Measurements from ENCODE around the gene OBP2B. TPM values are rescaled to one million over a fixed set of nuclear protein-coding genes. Genes with fewer than 3 reads are reported as not detected.

OBP2B gene
- total and polyA plus RNA-seq, 10 of the 15 experiments (the other 5 are each of a cell fraction or from before 2014, with no cell fraction given), result not detected

- TF ChIP-seq ZNF687 (IDR thresholded peaks at IDR 0.05) (no peak), CHD2 (IDR thresholded peaks at IDR 0.05; ENCODE audit: borderline replicate concordance, low read depth, low read length) (no peak), SREBF1 (IDR thresholded peaks at IDR 0.05; ENCODE audit: low read length) (no peak), SRF (IDR thresholded peaks at IDR 0.05; ENCODE audit: low read depth in 2 of 2, low read length in 2 of 2) (peak; percentile 79 to 83; a peak in 3 of 4 replicates)
Observed at GRCh38 chr9:133160742-133161546, 48.1 kb downstream of the OBP2B start (continued).

- Histone ChIP-seq H3K9me3 (replicated peaks; ENCODE audit: control insufficient read depth, insufficient read depth, low read length) (no peaks in the 10 kb centered on the region), H3K79me2 (ENCODE audit: control insufficient read depth, insufficient read depth, low read length) (no peaks in the 10 kb centered on the region), H3K27me3 (replicated peaks in 1 of 2; ENCODE audit: control insufficient read depth in 2 of 2, insufficient read depth in 2 of 2, low read length in 1 of 2) (no peaks in the 10 kb centered on the region), H3K4me3 (no peak overlapping the region), H3K4me1 (ENCODE audit: control insufficient read depth, insufficient read depth, low read length) (no peaks in the 10 kb centered on the region), H3K9ac (ENCODE audit: control insufficient read depth, insufficient read depth, low read length) (no peak overlapping the region), H3K36me3 (ENCODE audit: control insufficient read depth in 2 of 2, insufficient read depth in 2 of 2, low read length in 1 of 2) (no peaks in the 10 kb centered on the region), H2AFZ (ENCODE audit: control insufficient read depth, low read depth, low read length) (no peak overlapping the region), H3K4me2 (ENCODE audit: control insufficient read depth, insufficient read depth) (no peak overlapping the region), H3K27ac (ENCODE audit: control insufficient read depth, insufficient read depth) (no peak overlapping the region), H4K20me1 (ENCODE audit: control insufficient read depth, insufficient read depth) (no peaks in the 10 kb centered on the region)
- in situ Hi-C loops (cut with MboI), result no loop called here
- CTCF ChIA-PET, result interaction anchor here (1.0 to 2.4 kb wide), 4 partner anchors 11 to 137 kb away, joined by 4 to 10 read pairs (median 8); no protein-coding TSS in a partner anchor
- SMC1A ChIA-PET (ENCODE audit: uncharacterized antibody, unreplicated experiment), result interaction anchor here (1.1 to 1.4 kb wide), 2 partner anchors 29 to 47 kb away, joined by 3 read pairs; no protein-coding TSS in a partner anchor
- 83% methylated on average over 3 of the region's 3 CpGs for WGBS (ENCODE audit: insufficient coverage, insufficient replicate concordance, low lambda C conversion rate, missing lambda C conversion rate)
- RAD21 ChIA-PET (ENCODE audit: unreplicated experiment), result no interaction called here
- intact Hi-C loops (cut with micrococcal nuclease; ENCODE audit: unreplicated experiment), result no loop called here
- no TSS peak for BruUV-seq (replicated peaks)
- DNase-seq (ENCODE audit: low read depth, low spot score) (no peak), ATAC-seq (no peak), FAIRE-seq (no peak)
- POLR2A ChIA-PET, result no interaction called here
- TF ChIP-seq NBN (IDR thresholded peaks at IDR 0.05), result no peak
- TF ChIP-seq SMAD1 (IDR thresholded peaks at IDR 0.05; ENCODE audit: low read depth, partially characterized antibody), result no peak
- TF ChIP-seq HDAC2 (IDR thresholded peaks at IDR 0.05), result no peak
- TF ChIP-seq ZBTB4 (CRISPR knock-in tag; IDR thresholded peaks at IDR 0.05), result no peak
- TF ChIP-seq SMAD5 (IDR thresholded peaks at IDR 0.05; ENCODE audit: low read depth), result no peak
- TF ChIP-seq PAX8 (IDR thresholded peaks at IDR 0.05), result no peak
- TF ChIP-seq ZBED1 (IDR thresholded peaks at IDR 0.05; ENCODE audit: borderline replicate concordance), result no peak
- no peak for TF ChIP-seq CTCF (IDR thresholded peaks at IDR 0.05 in 2 of 3, conservative IDR thresholded peaks at IDR 0.05 in 1 of 3; ENCODE audit: control insufficient read depth in 2 of 3, extremely low read depth in 1 of 3, insufficient read depth in 1 of 3, low read depth in 3 of 3, low read length in 3 of 3)
- no peak for TF ChIP-seq BACH1 (IDR thresholded peaks at IDR 0.05; ENCODE audit: borderline replicate concordance)
Observed at GRCh38 chr9:133158695-133159094, 50.4 kb downstream of the OBP2B start.

All from GM12878 (cell line).